ENCODE data around the gene IFIH1. TPM values are rescaled to one million over a fixed set of nuclear protein-coding genes. Genes with fewer than 3 reads are reported as not detected.
A peak's percentile ranks its signal among the peaks of the same experiment; 100 is the strongest.

IFIH1 gene
- total RNA-seq, 2 donors from 2014 or later, result 16.6 to 19.2 TPM

GRCh38 chr2:162258686-162259085 lies 59.8 kb downstream of the IFIH1 start:
- no peaks in the 10 kb centered on the region for H3K9me3 ChIP-seq
- no peak for TF ChIP-seq CTCF (IDR thresholded peaks at IDR 0.05)
- no peaks in the 10 kb centered on the region for H3K36me3 ChIP-seq
- no peaks in the 10 kb centered on the region for H3K27me3 ChIP-seq (replicated peaks; ENCODE audit: insufficient read depth)
- H3K4me3 ChIP-seq, result no peak overlapping the region
- no peak overlapping the region for H3K27ac ChIP-seq
- peaks cover 14 to 23% of the 10 kb centered on the region in 2 donors for H3K4me1 ChIP-seq (ENCODE audit: control insufficient read depth in 1 of 2, low read depth in 2 of 2)
- no peak for ATAC-seq (ENCODE audit: insufficient number of reproducible peaks, low FRiP score, low read depth)
- DNase-seq (ENCODE audit: low spot score), result no peak

DNA sequence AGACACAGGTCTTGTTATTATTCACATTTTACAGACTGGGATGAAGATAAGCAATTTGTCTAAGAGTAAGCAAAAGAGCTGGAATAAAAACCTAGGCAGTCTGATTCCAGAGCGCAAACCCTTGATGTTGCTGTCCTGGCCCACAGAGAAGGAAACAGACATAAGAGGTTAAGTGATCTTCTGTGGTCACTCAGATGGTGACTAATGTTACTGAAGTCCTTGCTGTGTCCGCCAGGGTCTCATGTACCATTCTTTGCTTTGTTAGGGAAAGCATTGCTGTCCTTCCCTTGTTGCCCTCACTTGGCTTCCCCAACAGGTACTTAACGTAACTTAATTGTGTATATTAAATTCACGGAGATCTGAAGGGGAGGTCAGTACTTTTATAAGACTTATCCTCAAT lies 60.3 kb downstream of the IFIH1 start:
- DNase-seq (ENCODE audit: low spot score), result no peak
- Histone ChIP-seq H3K4me3 (no peak overlapping the region), H3K36me3 (no peaks in the 10 kb centered on the region), H3K27me3 (replicated peaks; ENCODE audit: insufficient read depth) (no peaks in the 10 kb centered on the region), H3K9me3 (no peaks in the 10 kb centered on the region), H3K27ac (no peak overlapping the region), H3K4me1 (ENCODE audit: control insufficient read depth in 1 of 2, low read depth in 2 of 2) (peaks cover 14 to 23% of the 10 kb centered on the region in 2 donors)
- TF ChIP-seq CTCF (IDR thresholded peaks at IDR 0.05), result no peak
- no peak for ATAC-seq (ENCODE audit: insufficient number of reproducible peaks, low FRiP score, low read depth)

- DNase-seq (ENCODE audit: low spot score) (no peak), ATAC-seq (ENCODE audit: insufficient number of reproducible peaks, low FRiP score, low read depth) (no peak)
- no peak for TF ChIP-seq CTCF (IDR thresholded peaks at IDR 0.05)
- no peaks in the 10 kb centered on the region for H3K9me3 ChIP-seq
- H3K27ac ChIP-seq, result no peak overlapping the region
- H3K27me3 ChIP-seq (replicated peaks; ENCODE audit: insufficient read depth), result no peaks in the 10 kb centered on the region
- H3K36me3 ChIP-seq, result no peaks in the 10 kb centered on the region
- peaks cover 14 to 23% of the 10 kb centered on the region in 2 donors for H3K4me1 ChIP-seq (ENCODE audit: control insufficient read depth in 1 of 2, low read depth in 2 of 2)
- no peak overlapping the region for H3K4me3 ChIP-seq
Measured at GRCh38 chr2:162257425-162257824, 61.1 kb downstream of the IFIH1 start.

GRCh38 chr2:162256591-162256991 lies 61.9 kb downstream of the IFIH1 start:
- DNase-seq (ENCODE audit: low spot score), result no peak
- Histone ChIP-seq H3K9me3 (no peaks in the 10 kb centered on the region), H3K27ac (peak overlapping the region in 1 of 2 donors; percentile 7), H3K4me1 (ENCODE audit: control insufficient read depth in 1 of 2, low read depth in 2 of 2) (peaks cover 10 to 24% of the 10 kb centered on the region in 2 donors), H3K27me3 (replicated peaks; ENCODE audit: insufficient read depth) (no peaks in the 10 kb centered on the region), H3K4me3 (no peak overlapping the region), H3K36me3 (no peaks in the 10 kb centered on the region)
- no peak for ATAC-seq (ENCODE audit: insufficient number of reproducible peaks, low FRiP score, low read depth)
- TF ChIP-seq CTCF (IDR thresholded peaks at IDR 0.05), result no peak

GRCh38 chr2:162254236-162254871 lies 64.1 kb downstream of the IFIH1 start:
- Histone ChIP-seq H3K4me3 (no peak overlapping the region), H3K4me1 (ENCODE audit: control insufficient read depth in 1 of 2, low read depth in 2 of 2) (peaks cover 0 to 14% of the 10 kb centered on the region in 2 donors), H3K36me3 (no peaks in the 10 kb centered on the region), H3K27ac (no peak overlapping the region), H3K27me3 (replicated peaks; ENCODE audit: insufficient read depth) (no peaks in the 10 kb centered on the region), H3K9me3 (no peaks in the 10 kb centered on the region)
- no peak for DNase-seq (ENCODE audit: low spot score)
- no peak for ATAC-seq (ENCODE audit: insufficient number of reproducible peaks, low FRiP score, low read depth)
- no peak for TF ChIP-seq CTCF (IDR thresholded peaks at IDR 0.05)
